GM12864 (cell line): Measurements from ENCODE around the gene MAP1B.
A peak's percentile ranks its signal among the peaks of the same experiment; 100 is the strongest.

Experiments used
- DNase-seq: peaks from one replicate; pipeline ENCODE4 v3.0.0-alpha.2; 2011; ENCODE audit warnings: low read depth
- H3K4me3 ChIP-seq: 2 replicates; pipeline ENCODE4 v1.5.1; 2011; ENCODE audit warnings: mild to moderate bottlenecking, low read depth, low read length, control low read depth
- TF ChIP-seq, protein P1 (sequence below): IDR thresholded peaks from 2 replicates; pipeline ENCODE4 v1.5.1; 2011; ENCODE audit warnings: low read depth, mild to moderate bottlenecking, moderate library complexity, low read length, control low read depth, inconsistent platforms; ENCODE audit errors: missing control alignments

MAP1B gene

DNA sequence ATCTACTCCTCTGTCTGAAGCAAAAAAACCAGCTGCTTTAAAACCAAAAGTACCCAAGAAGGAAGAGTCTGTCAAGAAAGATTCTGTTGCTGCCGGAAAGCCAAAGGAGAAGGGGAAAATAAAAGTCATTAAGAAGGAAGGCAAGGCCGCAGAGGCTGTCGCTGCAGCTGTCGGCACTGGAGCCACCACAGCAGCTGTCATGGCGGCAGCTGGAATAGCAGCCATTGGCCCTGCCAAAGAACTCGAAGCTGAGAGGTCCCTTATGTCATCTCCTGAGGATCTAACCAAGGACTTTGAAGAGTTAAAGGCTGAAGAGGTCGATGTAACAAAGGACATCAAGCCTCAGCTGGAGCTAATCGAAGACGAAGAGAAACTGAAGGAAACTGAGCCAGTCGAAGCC, 88.3 kb downstream of the MAP1B start:
- TF ChIP-seq, protein P1, sequence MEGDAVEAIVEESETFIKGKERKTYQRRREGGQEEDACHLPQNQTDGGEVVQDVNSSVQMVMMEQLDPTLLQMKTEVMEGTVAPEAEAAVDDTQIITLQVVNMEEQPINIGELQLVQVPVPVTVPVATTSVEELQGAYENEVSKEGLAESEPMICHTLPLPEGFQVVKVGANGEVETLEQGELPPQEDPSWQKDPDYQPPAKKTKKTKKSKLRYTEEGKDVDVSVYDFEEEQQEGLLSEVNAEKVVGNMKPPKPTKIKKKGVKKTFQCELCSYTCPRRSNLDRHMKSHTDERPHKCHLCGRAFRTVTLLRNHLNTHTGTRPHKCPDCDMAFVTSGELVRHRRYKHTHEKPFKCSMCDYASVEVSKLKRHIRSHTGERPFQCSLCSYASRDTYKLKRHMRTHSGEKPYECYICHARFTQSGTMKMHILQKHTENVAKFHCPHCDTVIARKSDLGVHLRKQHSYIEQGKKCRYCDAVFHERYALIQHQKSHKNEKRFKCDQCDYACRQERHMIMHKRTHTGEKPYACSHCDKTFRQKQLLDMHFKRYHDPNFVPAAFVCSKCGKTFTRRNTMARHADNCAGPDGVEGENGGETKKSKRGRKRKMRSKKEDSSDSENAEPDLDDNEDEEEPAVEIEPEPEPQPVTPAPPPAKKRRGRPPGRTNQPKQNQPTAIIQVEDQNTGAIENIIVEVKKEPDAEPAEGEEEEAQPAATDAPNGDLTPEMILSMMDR: no peak
- peak overlapping the region; percentile 1 for H3K4me3 ChIP-seq
- DNase-seq: no peak

DNA sequence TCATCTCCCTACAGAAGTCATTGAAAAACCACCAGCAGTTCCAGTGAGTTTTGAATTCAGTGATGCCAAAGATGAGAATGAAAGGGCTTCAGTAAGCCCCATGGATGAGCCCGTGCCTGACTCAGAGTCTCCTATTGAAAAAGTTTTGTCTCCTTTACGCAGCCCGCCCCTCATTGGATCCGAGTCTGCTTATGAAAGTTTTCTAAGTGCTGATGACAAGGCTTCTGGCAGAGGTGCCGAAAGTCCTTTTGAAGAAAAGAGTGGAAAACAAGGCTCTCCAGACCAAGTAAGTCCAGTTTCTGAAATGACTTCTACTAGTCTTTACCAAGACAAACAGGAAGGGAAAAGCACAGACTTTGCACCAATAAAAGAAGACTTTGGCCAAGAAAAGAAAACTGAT, 90.1 kb downstream of the MAP1B start:
- TF ChIP-seq, protein P1: no peak
- H3K4me3 ChIP-seq: no peak overlapping the region
- DNase-seq: no peak

DNA sequence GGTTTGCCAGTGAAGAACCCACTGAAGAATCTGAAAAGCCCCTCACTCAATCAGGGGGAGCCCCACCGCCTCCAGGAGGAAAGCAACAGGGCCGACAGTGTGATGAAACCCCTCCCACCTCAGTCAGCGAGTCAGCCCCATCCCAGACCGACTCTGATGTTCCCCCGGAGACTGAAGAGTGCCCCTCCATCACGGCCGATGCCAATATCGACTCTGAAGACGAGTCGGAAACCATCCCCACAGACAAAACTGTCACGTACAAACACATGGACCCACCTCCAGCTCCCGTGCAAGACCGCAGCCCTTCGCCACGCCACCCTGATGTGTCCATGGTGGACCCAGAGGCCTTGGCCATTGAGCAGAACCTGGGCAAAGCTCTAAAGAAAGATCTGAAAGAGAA, 92.4 kb downstream of the MAP1B start:
- TF ChIP-seq, protein P1: no peak
- no peak overlapping the region for H3K4me3 ChIP-seq
- no peak for DNase-seq

DNA sequence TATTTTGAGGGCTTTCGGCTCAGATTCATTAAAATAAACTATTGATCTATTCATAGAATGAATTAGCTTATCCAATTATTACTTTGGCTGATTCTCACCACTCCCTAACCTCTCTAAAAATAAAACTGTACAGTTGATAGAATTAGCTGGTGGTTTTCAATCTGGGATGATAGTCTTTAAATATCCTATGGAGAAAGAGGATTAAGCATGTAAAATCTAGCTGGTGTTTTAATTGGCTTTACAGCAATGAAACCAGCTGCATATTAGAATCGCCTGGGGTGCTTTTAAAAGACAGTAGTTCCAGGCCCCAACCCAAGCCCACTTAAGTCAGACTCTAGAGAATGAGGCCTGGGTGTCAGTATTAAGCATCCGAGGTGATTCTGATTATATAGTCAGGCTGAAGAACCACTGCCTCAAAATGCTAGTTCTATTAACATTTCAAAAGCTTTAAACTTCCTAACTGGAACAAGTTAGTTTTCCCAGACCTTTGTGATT, 95.1 kb downstream of the MAP1B start:
- DNase-seq: no peak
- TF ChIP-seq, protein P1: no peak
- no peak overlapping the region for H3K4me3 ChIP-seq

DNA sequence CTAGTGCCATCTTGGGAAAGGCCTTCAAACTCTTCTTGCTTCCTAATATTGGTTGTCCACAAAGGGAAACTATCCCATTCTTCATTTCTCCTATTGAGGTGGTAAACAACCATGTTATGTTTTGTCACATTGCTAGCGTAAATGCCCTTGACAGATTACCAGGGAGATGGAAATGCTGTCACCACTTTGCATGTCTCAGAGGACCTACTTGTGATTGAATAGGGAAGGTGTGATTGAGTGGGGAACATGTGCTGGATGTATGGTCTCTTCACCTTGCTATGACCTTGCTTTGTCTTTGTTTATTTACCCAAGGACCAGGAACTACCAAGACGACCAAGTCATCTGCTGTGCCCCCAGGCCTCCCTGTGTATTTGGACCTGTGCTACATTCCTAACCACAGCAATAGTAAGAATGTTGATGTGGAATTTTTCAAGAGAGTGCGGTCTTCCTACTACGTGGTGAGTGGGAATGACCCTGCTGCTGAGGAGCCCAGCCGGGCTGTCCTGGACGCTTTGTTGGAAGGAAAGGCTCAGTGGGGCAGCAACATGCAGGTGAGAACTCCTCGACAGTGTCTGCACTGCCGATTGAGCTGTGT, 96.1 kb downstream of the MAP1B start:
- no peak for DNase-seq
- TF ChIP-seq, protein P1: no peak
- H3K4me3 ChIP-seq: no peak overlapping the region

DNA sequence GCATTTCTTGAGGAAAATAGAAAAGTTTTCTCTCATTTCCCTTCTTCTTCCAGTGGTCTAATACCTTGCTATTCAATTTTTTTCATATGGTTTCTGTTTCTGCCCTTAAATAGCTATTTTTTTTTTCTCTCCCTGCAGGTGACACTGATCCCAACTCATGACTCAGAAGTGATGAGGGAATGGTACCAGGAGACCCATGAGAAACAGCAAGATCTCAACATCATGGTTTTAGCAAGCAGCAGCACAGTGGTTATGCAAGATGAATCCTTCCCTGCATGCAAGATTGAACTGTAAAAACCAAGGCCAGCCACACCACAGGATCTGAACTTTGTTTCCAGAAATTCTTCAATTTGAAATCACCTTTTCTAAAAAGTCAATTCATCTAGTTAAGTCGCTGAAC, 97.7 kb downstream of the MAP1B start:
- DNase-seq: no peak
- no peak overlapping the region for H3K4me3 ChIP-seq
- TF ChIP-seq, protein P1: no peak

DNA sequence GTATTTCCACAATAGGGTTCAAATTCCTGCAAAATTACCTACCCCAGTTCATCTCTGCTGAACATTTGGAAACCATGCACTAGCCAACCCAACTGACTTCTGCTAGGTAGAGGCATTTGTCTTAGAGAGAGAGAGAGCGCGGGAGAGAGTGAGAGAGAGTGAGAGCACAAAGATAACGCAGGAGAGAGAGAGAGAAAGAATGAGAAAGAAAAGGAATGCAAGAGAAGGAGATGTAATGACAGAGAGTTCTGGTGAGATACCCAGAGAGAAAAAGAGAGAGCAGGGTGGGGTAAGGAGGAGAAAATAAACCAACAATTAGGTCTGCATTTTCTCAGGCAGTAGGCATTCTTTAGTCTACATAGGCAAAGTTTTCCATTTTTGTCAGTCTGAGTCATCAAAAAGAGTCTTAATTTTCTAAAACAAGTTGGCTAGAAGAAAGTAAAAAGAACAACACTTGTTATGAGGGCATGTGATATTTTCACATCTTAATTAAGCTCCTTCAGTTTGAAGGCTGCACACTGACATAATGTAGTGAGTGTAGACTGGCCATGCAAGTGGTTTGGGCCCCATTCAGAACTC, 98.2 kb downstream of the MAP1B start:
- DNase-seq: no peak
- TF ChIP-seq, protein P1: no peak
- H3K4me3 ChIP-seq: no peak overlapping the region
